AG04450 (cell line): ENCODE data around the gene TRMT1. TPM values are rescaled to one million over a fixed set of nuclear protein-coding genes. Genes with fewer than 3 reads are reported as not detected.

Experiments
- CTCF ChIA-PET: fragments of 300-600, 350-600 bp; formaldehyde crosslinking; extraction: SDS; loops from one replicate; lab custom pipeline; 2022; ENCODE audit warnings: antibody characterized with exemption, inconsistent platforms; lab: Charles Lee
- POLR2A ChIA-PET: fragments of 350-600 bp; formaldehyde crosslinking; extraction: SDS; loops from one replicate; lab custom pipeline; 2021; ENCODE audit warnings: antibody characterized with exemption, inconsistent platforms; lab: Yijun Ruan, JAX
- DNase-seq: peaks from one replicate; pipeline ENCODE4 v3.0.0-alpha.2; 2011; ENCODE audit warnings: low read depth, low spot score
- H3K27ac ChIP-seq: one replicate; pipeline ENCODE4 v1.5.1; 2012; ENCODE audit warnings: low read depth, low read length, control low read depth
- H3K27me3 ChIP-seq: one replicate; pipeline ENCODE4 v1.6.0; 2012; ENCODE audit warnings: low read length; ENCODE audit not compliant: control insufficient read depth, insufficient read depth
- H3K4me3 ChIP-seq: 2 replicates; pipeline ENCODE4 v1.5.1; 2011; ENCODE audit warnings: mild to moderate bottlenecking, low read depth, low read length, control low read depth
- H3K9me3 ChIP-seq: 2 replicates; pipeline ENCODE4 v1.5.1; 2012; ENCODE audit warnings: low read length; ENCODE audit not compliant: control insufficient read depth, insufficient read depth
- CTCF ChIP-seq: IDR thresholded peaks from 2 replicates; pipeline ENCODE4 v1.5.1; 2011; ENCODE audit warnings: low read depth, low read length, control low read depth, inconsistent platforms
- polyA plus RNA-seq: library from polyadenylated mRNA; depleted of rRNA; stranded (reverse); fragments of >200 nt; gene quantifications from 2 replicates; pipeline ENCODE4 v1.2.3, GENCODE V29; 2011

The TRMT1 gene
- polyA plus RNA-seq, 1 experiment = 17.3 TPM

GRCh38 chr19:13094106-13094504, 22.4 kb downstream of the TRMT1 start:
- ChIA-PET POLR2A (interaction anchor here (0.9 to 1.2 kb wide), 3 partner anchors 16 to 119 kb away, joined by 3 read pairs; no protein-coding TSS in a partner anchor), CTCF (interaction anchor here (0.6 to 7.6 kb wide), 32 partner anchors 8 to 536 kb away, joined by 3 to 150 read pairs (median 4); partner anchors contain the start of gene DAND5)
- Histone ChIP-seq H3K4me3 (no peak overlapping the region), H3K27ac (no peak overlapping the region), H3K27me3 (no peaks in the 10 kb centered on the region), H3K9me3 (no peaks in the 10 kb centered on the region; the same call in 1 of the 2 replicates)
- DNase-seq = no peak
- TF ChIP-seq CTCF = no peak

GRCh38 chr19:13093407-13094105, 23.0 kb downstream of the TRMT1 start:
- peak; percentile 60 for DNase-seq
- no peaks in the 10 kb centered on the region; the same call in 1 of the 2 replicates for H3K9me3 ChIP-seq
- H3K27me3 ChIP-seq = no peaks in the 10 kb centered on the region
- H3K4me3 ChIP-seq = no peak overlapping the region
- ChIA-PET POLR2A (interaction anchor here (0.9 to 1.2 kb wide), 3 partner anchors 15 to 119 kb away, joined by 3 read pairs; no protein-coding TSS in a partner anchor), CTCF (interaction anchor here (0.6 to 7.6 kb wide), 33 partner anchors 8 to 1293 kb away, joined by 3 to 150 read pairs (median 4); partner anchors contain the start of gene DAND5)
- peak; percentile 89 for TF ChIP-seq CTCF
- peak overlapping the region; percentile 21 for H3K27ac ChIP-seq

GRCh38 chr19:13092606-13093235, 23.8 kb downstream of the TRMT1 start:
- no peak for TF ChIP-seq CTCF
- DNase-seq = no peak
- H3K27ac ChIP-seq = peak overlapping the region; percentile 31
- ChIA-PET CTCF (interaction anchor here (0.6 to 7.6 kb wide), 9 partner anchors 9 to 1294 kb away, joined by 3 to 150 read pairs (median 24); no protein-coding TSS in a partner anchor), POLR2A (no interaction called here)
- H3K9me3 ChIP-seq = no peaks in the 10 kb centered on the region; the same call in 1 of the 2 replicates
- H3K4me3 ChIP-seq = no peak overlapping the region
- H3K27me3 ChIP-seq = no peaks in the 10 kb centered on the region

- ChIA-PET CTCF (interaction anchor here (0.9 to 7.6 kb wide), 4 partner anchors 31 to 127 kb away, joined by 3 to 150 read pairs (median 15); no protein-coding TSS in a partner anchor), POLR2A (no interaction called here)
- H3K27ac ChIP-seq = peak overlapping the region; percentile 31
- no peaks in the 10 kb centered on the region for H3K27me3 ChIP-seq
- H3K9me3 ChIP-seq = no peaks in the 10 kb centered on the region; the same call in 1 of the 2 replicates
- no peak for DNase-seq
- H3K4me3 ChIP-seq = no peak overlapping the region
- TF ChIP-seq CTCF = no peak
Measured at GRCh38 chr19:13092158-13092543, 24.4 kb downstream of the TRMT1 start.
